G401.6 (cell line): ENCODE measurements around the gene COL5A1.

Experiments
- FAIRE-seq: peaks from 2 replicates; lab custom pipeline; 2012; peaks lifted over from hg19 to GRCh38; lab: Jason Lieb, UNC

The COL5A1 gene

GRCh38 chr9:134607971-134608370, 33.6 kb upstream of the COL5A1 start:
- FAIRE-seq = no peak

- no peak for FAIRE-seq
These were observed 30.6 kb upstream of the COL5A1 start for GRCh38 chr9:134611046-134611445.

- no peak for FAIRE-seq
These were observed 29.3 kb upstream of the COL5A1 start for GRCh38 chr9:134612309-134612708.

- no peak for FAIRE-seq
These were observed 28.9 kb upstream of the COL5A1 start for GRCh38 chr9:134612715-134613114.

GRCh38 chr9:134614256-134614655, 27.3 kb upstream of the COL5A1 start:
- FAIRE-seq = no peak

GRCh38 chr9:134616341-134616740, 25.3 kb upstream of the COL5A1 start:
- FAIRE-seq = no peak

GRCh38 chr9:134617246-134617645, 24.4 kb upstream of the COL5A1 start:
- FAIRE-seq = no peak

DNA sequence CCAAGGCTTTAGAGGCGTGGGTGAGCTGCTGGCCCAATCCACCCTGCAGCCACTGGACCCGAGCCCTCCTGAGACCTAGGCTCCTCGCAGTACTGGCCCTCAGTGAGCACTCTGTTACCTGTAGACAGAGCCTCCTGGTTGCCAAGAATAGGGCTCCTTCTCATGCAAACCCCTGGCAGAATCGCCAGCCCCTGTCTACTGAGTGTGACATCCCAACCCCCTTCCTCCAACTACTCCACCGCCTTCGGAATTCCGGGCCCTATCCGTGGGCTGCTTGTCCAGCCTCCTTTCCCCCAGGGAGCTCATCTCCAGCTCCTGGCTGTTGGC, 23.8 kb upstream of the COL5A1 start:
- no peak for FAIRE-seq

DNA sequence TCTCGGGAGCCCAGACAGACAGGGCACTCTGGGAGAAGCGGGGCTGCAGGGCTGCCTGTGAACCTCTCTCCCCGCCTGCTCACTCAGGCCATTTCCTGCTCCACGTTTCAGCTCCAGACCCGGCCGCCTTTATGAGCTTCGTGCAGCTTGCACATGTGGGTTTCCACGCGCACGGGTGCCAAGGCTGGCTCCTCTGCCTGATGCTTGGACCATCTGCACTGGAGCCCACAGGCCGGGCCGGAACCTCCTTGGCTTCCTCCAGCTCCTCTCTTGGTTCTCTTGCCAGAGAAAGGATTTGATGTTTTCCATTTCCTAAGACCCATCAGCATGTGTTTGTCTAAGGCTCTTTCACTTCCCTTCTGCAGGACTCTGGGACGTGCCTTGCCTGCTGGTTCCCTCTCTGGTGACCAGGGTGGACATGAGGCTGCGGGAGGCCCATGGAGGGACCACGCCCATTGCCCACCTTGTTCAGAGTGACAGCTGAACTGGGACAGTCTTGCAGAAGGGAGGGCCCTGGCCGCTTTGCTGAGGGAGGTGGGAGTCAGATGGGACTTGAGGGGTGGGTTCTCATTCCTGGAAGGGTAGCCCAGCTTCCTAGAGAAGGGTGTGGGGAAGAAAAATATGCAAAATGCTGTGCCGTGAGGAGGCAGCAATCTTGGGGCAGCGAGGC, 23.3 kb upstream of the COL5A1 start:
- no peak for FAIRE-seq

DNA sequence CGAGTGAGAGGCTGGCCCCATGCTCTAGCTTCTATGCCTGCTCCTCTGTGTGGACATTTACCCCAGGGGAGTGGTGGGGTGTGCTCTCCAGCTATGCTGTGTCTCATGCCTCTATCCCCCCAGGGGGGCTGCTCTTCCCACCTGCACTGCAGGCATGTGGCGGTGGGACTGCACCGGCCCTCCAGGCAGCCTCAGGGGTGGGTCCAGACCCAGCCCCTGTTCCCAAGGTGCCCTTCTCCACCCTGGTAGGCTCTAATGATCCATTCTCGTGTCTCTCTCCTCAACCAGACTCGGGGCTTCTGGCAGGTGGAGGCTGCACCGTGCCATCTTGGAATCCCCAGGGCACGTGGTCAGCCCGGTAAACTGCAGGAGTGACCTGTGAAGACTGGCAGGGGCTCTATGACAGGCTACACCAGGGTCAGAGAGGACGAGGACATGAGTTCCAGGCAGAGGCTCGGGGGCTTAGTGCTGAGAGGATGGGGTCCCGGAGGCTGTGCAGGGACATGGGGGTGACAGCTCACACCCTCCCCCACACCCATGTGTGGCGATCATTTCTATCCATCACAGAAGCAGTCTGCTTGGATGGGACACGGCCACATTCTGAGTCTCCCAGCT, 22.7 kb upstream of the COL5A1 start:
- FAIRE-seq = no peak

DNA sequence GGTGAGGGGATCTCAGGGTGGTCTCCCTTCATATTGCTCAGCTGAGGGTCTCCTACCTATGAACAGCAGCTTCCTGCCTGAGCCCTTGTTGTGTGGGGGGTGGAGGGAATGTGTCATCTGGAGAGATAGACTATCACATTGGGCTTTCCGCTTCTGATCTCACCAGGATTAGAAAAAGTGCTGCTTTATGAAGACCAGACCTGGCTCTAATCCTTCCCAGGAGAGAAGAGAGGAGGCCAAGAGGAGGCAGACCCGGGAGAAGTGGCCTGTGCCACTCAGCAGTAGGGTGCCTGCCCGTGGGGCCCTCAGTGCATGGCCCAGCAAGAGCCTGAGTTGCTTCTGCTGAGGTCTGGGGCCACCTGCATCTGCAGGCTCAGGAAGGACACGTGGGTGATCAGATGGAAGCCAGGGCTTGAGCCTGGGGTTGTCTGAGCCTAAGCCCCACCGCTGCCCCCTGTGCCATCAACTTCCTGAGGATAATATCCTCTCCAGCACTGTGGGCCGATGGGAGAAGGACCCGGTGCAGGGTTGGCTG, 22.1 kb upstream of the COL5A1 start:
- no peak for FAIRE-seq

- no peak for FAIRE-seq
These were observed 21.5 kb upstream of the COL5A1 start for GRCh38 chr9:134619983-134620661.

DNA sequence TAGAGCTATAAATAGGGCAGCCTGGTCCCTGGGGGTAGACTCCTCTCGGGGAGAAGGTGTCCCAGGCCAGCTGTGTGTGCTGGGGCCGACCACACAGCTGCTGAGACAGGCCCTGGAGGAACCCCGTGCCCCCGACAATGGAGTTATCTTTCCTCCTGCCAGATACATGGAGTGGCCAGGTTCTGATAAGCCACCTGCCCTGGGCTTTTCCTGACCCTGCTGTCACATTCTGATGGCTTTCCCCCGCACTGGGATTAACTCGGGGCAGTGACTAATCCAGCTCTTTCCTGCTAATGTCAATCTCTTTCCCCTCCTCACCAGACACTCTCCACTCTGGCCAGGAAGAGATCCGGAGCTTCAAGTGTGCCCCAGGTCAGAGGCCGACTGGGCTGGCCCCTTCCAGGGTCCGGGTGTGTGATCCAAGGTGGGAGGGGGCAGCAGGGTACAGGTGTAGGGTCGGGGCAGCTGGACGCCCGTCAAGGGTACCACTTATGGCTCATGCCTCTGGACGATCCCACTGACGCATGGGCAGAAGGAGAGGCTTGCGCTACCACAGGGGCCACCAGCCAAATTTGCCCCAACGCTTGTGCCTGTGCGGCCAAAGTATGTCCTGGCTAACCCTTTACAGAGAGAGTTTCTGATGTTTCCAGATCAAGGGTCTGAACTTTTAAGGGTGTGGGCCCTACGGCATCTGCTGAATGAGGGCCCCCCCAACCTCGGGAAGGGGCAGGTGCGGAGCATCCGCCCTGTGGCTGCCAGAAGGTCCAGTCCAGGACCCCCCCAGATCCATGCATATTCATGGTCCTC, 20.6 kb upstream of the COL5A1 start:
- FAIRE-seq = no peak

- no peak for FAIRE-seq
These were observed 20.0 kb upstream of the COL5A1 start for GRCh38 chr9:134621558-134622110.

GRCh38 chr9:134622896-134623257, 18.7 kb upstream of the COL5A1 start:
- FAIRE-seq = no peak

- FAIRE-seq = no peak
These were observed 18.1 kb upstream of the COL5A1 start for GRCh38 chr9:134623258-134624066.

DNA sequence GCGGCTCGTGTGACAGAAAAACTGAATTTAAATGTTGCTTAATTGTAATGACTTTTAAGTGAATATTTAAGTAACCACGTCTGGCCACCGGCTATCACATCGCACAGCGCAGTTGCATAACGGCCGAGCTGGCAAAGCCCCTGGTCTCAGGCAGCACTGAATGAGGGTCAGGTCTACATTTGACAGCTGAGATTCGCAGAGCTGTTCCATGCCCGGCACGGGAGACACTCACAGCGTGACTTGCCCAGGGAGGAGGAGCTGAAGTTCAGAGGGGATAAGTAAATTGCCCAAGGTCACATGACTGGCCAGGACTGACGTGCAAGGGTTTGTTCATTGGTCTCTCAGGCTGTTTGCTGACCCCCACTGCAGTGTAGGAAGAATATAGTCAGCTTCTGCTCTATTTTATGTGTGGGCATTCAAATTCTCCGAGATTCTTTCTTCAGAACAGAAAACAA, 17.4 kb upstream of the COL5A1 start:
- no peak for FAIRE-seq

- no peak for FAIRE-seq
These were observed 16.9 kb upstream of the COL5A1 start for GRCh38 chr9:134624621-134625181.

- no peak for FAIRE-seq
These were observed 16.1 kb upstream of the COL5A1 start for GRCh38 chr9:134625361-134626068.

DNA sequence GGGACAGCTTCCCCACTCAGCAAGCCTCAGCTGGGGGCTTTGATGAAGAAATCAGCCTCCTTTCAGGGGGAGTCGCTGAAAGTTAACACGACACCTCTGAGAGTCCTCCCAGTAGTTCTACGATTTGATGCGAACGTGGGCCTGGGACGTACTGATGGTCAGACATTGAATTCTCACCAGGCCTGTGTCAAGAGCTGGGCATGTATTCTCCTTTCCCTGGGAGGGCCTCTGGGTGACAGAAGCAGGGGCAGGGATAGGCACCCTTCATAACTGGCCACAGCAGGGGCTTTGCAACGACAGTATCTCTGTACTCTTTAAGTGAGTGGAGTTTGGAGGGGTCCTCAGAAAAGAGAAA, 15.6 kb upstream of the COL5A1 start:
- no peak for FAIRE-seq
